Spinal cord (tissue), 10 donors: ENCODE results near the gene MCAM. TPM values are rescaled to one million over a fixed set of nuclear protein-coding genes. Genes with fewer than 3 reads are reported as not detected.

ENCODE experiments used
- DNase-seq, 6 donors: peaks; one replicate each; pipeline versions ENCODE4 v3.0.0 to v3.0.0-alpha.2; 2013 to 2015; ENCODE audit warnings: low spot score in 6 of 6, low read depth in 4 of 6
- H3K27ac ChIP-seq: one replicate; pipeline ENCODE4 v1.5.1; 2013; ENCODE audit warnings: low read depth, low read length, control low read depth
- H3K27me3 ChIP-seq: one replicate; pipeline ENCODE4 v1.6.1; 2013; ENCODE audit warnings: low read length; ENCODE audit not compliant: control insufficient read depth, insufficient read depth
- H3K36me3 ChIP-seq: one replicate; pipeline ENCODE4 v1.6.1; 2013; ENCODE audit warnings: low read length; ENCODE audit not compliant: control insufficient read depth, insufficient read depth
- H3K4me1 ChIP-seq: one replicate; pipeline ENCODE4 v1.6.1; 2013; ENCODE audit warnings: low read length; ENCODE audit not compliant: control insufficient read depth, insufficient read depth
- H3K4me3 ChIP-seq: one replicate; pipeline ENCODE4 v1.5.1; 2013; ENCODE audit warnings: low read depth, low read length, control low read depth
- H3K9me3 ChIP-seq: one replicate; pipeline ENCODE4 v1.6.1; 2013; ENCODE audit warnings: low read length; ENCODE audit not compliant: control insufficient read depth, insufficient read depth
- WGBS: methylation state at CpG from one replicate; pipeline ENCODE4 v1.1.5; 2013; ENCODE audit warnings: missing lambda C conversion rate; ENCODE audit not compliant: insufficient coverage; 5-methylcytosine and 5-hydroxymethylcytosine counted together
- polyA plus RNA-seq, 2 donors: library from polyadenylated mRNA; unstranded; fragments of 120-200 nt; gene quantifications; one replicate each; pipeline ENCODE4 v1.2.1, GENCODE V29; 2013; ENCODE audit not compliant: insufficient read length in 2 of 2
- total RNA-seq, 2 donors: library from RNA; depleted of rRNA in 1 of 2; stranded (reverse); fragments of 120-200 nt in 1 of 2; fragments of >200 nt in 1 of 2; gene quantifications; one replicate each; pipeline versions ENCODE4 v1.2.3 to v1.2.4, GENCODE V29; 2013 to 2014
- donor health status: healthy.

MCAM gene
- total and polyA plus RNA-seq, 4 donors: 79.6 to 108 (median 103) TPM

DNA sequence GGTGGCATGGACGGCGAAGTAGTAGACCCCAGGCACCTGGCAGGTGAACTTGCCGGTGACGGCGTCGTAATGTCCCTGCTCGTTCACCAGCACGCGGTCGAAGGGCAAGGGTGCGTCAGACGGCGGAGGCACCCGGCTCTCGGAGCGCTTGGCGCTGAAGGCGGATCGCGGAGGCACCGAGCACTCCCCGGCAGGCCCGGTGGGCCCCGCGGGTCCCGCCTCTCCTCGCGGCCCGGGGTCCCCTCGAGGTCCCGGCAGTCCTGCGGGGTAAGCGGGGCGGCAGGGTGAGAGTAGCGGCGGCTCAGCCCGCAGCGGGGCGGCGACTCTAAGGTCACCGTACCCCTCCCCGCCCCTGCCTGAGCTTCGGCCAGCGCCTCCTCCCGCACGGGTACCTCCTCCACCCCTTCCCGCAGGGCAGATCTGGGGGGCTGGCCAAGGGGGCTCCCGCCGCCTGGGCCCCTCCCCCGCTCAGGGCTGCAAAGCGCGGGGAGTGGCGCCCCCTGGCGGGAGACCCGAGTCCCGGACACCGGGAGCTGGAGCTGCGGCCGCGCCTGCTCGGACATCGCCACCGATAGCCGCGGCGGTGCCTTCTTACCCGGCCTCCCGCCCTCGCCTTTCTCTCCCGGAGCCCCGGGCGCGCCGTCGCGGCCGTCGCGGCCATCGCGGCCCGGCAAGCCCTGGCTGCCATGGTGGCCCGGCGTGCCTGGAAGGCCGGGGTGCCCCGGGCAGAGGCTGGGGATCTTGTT, 22.8 kb upstream of the MCAM start:
- H3K4me1 ChIP-seq: peaks cover 70% of the 10 kb centered on the region
- H3K4me3 ChIP-seq: peak overlapping the region; percentile 63
- H3K27ac ChIP-seq: peak overlapping the region; percentile 89
- DNase-seq: peak in 2 of 6 donors; percentile 73 to 89
- H3K27me3 ChIP-seq: peaks cover 13% of the 10 kb centered on the region
- peaks cover 28% of the 10 kb centered on the region for H3K36me3 ChIP-seq
- WGBS: 2% methylated on average over 86 of the region's 86 CpGs
- no peaks in the 10 kb centered on the region for H3K9me3 ChIP-seq

DNA sequence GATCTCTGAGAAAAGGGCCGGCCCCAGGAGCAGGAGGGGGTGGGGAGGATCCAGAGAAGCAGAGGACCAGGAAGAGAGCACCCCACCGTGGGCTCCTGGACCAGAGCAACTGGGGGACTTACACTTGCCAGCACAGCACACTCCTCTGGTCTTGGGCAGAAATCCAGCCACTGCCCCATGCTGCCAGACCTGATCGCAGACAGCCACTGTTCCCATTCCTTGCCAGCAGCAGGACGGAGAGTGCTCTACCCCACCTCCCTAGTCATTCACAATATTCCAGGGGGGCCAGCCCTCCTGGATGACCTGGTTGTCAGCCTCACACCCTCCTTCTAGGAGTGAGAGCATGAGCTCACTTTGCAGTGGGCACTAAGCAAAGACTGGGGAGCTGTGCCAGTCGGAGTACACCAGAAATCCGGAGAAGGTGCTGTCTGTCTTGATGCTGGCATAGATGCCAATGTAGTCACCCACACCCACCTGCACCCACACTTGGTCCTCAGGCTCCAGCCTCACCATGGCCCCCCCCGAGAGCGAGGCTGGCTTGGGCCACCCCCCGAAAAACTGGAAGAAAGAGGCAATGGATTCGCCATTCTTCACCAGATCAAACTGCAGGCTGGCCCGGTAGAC, 22.1 kb upstream of the MCAM start:
- Histone ChIP-seq H3K4me1 (peaks cover 72% of the 10 kb centered on the region), H3K9me3 (no peaks in the 10 kb centered on the region), H3K4me3 (peak overlapping the region; percentile 63), H3K27ac (peak overlapping the region; percentile 86), H3K36me3 (peaks cover 28% of the 10 kb centered on the region), H3K27me3 (peaks cover 13% of the 10 kb centered on the region)
- DNase-seq: peak in 2 of 6 donors; percentile 46 to 74
- WGBS: 28% methylated on average over 9 of the region's 11 CpGs

- Histone ChIP-seq H3K27me3 (peaks cover 13% of the 10 kb centered on the region), H3K4me3 (peak overlapping the region; percentile 63), H3K27ac (peak overlapping the region; percentile 86), H3K9me3 (no peaks in the 10 kb centered on the region), H3K36me3 (peaks cover 28% of the 10 kb centered on the region), H3K4me1 (peaks cover 75% of the 10 kb centered on the region)
- WGBS: 7% methylated on average over 15 of the region's 17 CpGs
- DNase-seq: peak in 2 of 6 donors; percentile 92
These were observed 21.5 kb upstream of the MCAM start for GRCh38 chr11:119338318-119338890.

GRCh38 chr11:119337581-119338317, 20.8 kb upstream of the MCAM start:
- Histone ChIP-seq H3K27ac (peak overlapping the region; percentile 86), H3K9me3 (no peaks in the 10 kb centered on the region), H3K4me3 (peak overlapping the region; percentile 63), H3K36me3 (peaks cover 28% of the 10 kb centered on the region), H3K27me3 (peaks cover 13% of the 10 kb centered on the region), H3K4me1 (peaks cover 75% of the 10 kb centered on the region)
- DNase-seq: peak in 2 of 6 donors; percentile 28 to 58
- 20% methylated on average over 4 of the region's 9 CpGs for WGBS

- no peak for DNase-seq
- Histone ChIP-seq H3K9me3 (no peaks in the 10 kb centered on the region), H3K27ac (no peak overlapping the region), H3K4me1 (peaks cover 70% of the 10 kb centered on the region), H3K36me3 (peaks cover 28% of the 10 kb centered on the region), H3K4me3 (no peak overlapping the region), H3K27me3 (peaks cover 13% of the 10 kb centered on the region)
- WGBS: 87% methylated on average over 9 of the region's 9 CpGs
These were observed 20.0 kb upstream of the MCAM start for GRCh38 chr11:119336744-119337469.

- Histone ChIP-seq H3K4me3 (no peak overlapping the region), H3K27me3 (peaks cover 8% of the 10 kb centered on the region), H3K27ac (no peak overlapping the region), H3K9me3 (no peaks in the 10 kb centered on the region), H3K36me3 (peaks cover 28% of the 10 kb centered on the region), H3K4me1 (peaks cover 60% of the 10 kb centered on the region)
- 88% methylated on average over 27 of the region's 30 CpGs for WGBS
- DNase-seq: no peak
These were observed 19.0 kb upstream of the MCAM start for GRCh38 chr11:119335655-119336543.

DNA sequence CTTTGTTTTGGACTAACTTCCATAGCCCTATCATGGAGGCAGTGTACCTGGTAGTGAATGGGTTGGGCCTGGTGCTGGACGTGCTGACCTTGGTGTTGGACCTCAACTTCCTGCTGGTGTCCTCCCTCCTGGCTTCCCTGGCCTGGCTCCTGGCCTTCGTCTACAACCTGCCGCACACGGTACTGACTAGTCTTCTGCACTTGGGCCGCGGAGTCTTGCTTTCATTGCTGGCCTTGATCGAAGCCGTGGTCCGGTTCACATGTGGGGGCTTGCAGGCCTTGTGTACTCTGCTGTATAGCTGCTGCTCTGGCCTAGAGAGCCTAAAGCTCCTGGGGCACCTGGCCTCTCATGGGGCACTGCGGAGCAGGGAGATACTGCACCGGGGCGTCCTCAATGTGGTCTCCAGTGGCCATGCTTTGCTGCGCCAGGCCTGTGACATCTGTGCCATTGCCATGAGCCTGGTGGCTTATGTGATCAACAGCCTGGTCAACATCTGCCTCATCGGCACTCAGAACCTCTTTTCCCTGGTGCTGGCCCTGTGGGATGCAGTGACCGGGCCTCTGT, 18.2 kb upstream of the MCAM start:
- H3K36me3 ChIP-seq: peaks cover 28% of the 10 kb centered on the region
- WGBS: 68% methylated on average over 15 of the region's 15 CpGs
- no peak overlapping the region for H3K27ac ChIP-seq
- peak overlapping the region; percentile 96 for H3K4me3 ChIP-seq
- no peaks in the 10 kb centered on the region for H3K9me3 ChIP-seq
- no peak for DNase-seq
- H3K4me1 ChIP-seq: peaks cover 54% of the 10 kb centered on the region
- H3K27me3 ChIP-seq: peaks cover 2% of the 10 kb centered on the region

DNA sequence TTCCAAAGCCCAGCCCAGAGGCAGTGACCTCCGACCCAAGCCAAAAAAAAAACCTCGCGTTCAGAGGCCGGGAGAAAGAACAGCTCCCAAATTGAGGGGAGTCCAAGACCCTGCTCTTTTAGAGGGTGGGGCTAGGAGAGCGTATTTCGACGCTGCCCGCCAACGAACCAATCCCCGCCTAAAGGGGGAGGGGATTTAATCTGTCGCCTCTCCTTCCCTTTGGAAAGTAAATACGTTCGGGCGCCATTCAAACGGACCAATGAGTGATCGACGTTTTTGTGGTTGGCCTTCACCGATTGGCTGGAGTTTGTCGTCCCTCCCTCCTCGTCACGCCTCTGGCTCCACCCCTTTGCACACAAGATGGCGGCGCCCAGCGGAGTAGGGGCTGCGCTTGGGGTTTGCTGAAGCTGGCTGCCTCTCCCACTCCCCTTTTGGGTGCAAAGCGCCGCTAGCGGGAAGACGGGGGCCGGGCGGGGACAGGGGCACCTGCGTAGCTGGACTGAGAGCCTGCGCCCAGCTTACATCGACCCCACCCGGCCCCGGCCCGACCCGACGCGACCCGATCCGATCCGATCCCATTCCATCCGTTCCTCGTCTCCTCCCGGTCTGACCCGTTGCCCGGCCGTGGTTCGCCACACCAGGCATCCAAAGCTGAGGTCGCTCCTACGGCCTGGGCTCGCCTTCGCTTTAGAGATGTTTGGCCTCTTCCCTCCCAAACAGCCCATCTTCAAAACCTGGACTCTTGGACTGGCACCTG, 17.4 kb upstream of the MCAM start, which contains the start of gene RNF26:
RNF26 (plus strand) TSS at position 354 of the 757 bp plus-strand sequence. CDS start 596 bp downstream, outside the sequence.
- H3K9me3 ChIP-seq: no peaks in the 10 kb centered on the region
- DNase-seq: peak; percentile 94 to 100 (median 98)
- H3K27ac ChIP-seq: peak within 1 kb of the TSS; percentile 84
- peaks cover 28% of the 10 kb centered on the region for H3K36me3 ChIP-seq
- H3K4me1 ChIP-seq: peaks cover 50% of the 10 kb centered on the region
- H3K27me3 ChIP-seq: no peaks in the 10 kb centered on the region
- peak within 1 kb of the TSS; percentile 96 for H3K4me3 ChIP-seq
- WGBS: 0% methylated on average over 42 of the region's 54 CpGs
